ENCODE results near the gene CMTM5.
"Not testable (repeated sequence)": the region's sequence is repeated elsewhere in the genome, so short reads cannot be mapped to it uniquely, and the experiment has no call there.

The CMTM5 gene

GRCh38 chr14:23396126-23396525 is 19.3 kb downstream of the CMTM5 start:
- H3K4me3 ChIP-seq (ENCODE audit: low read depth, low read length), result no peak overlapping the region

DNA sequence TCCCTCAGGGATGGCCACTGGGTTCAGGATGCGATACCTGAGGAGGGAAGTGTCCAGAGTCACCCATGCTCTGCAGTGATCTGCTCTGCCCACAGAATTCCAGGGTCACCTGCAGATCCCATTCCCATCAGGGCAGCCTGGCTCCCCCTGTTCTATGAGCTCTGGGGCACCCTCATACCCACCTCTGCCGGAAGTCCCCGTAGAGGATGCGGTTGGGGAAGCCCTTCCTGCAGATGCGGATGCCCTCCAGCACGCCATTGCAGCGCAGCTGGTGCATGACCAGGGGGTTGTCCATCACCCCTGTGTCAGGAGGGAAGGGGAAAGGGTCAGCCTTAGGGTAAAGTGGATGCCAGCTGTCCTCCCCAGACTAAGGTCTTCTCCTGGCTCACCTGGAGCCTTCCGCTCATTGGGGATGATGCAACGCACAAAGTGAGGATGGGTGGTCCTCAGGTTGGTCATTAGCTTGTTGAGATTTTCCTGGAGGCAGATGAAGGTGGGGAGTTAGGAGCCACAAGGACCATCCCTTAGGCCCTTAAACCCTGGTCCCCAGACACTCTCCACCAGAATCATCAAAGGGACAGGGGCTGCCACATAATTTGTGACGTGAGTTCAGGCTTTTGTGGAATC is 20.0 kb downstream of the CMTM5 start:
- H3K4me3 ChIP-seq (ENCODE audit: low read depth, low read length), result no peak overlapping the region

DNA sequence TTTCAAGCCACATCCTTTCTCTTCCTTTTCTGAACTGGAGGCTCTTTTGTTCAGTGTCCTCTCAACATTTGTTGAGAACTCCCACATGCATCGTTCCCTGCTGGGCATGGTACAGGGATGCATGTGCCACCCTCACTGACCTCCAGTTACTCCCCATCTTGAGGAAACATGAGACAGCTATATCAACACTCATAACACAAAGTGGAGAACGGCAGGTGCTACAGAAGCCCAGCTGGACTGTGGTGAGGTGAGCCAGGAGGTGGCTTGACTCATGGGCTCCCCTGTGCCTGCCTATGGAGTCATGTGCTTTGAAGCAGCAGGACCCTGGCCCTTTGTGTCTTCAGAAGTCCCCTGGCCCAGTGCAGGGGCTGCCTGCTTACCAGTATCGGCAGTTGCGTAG is 21.5 kb downstream of the CMTM5 start:
- no peak overlapping the region for H3K4me3 ChIP-seq (ENCODE audit: low read depth, low read length)

GRCh38 chr14:23399136-23399535 is 22.3 kb downstream of the CMTM5 start:
- no peak overlapping the region for H3K4me3 ChIP-seq (ENCODE audit: low read depth, low read length)

GRCh38 chr14:23399591-23399990 is 22.7 kb downstream of the CMTM5 start:
- no peak overlapping the region for H3K4me3 ChIP-seq (ENCODE audit: low read depth, low read length)

DNA sequence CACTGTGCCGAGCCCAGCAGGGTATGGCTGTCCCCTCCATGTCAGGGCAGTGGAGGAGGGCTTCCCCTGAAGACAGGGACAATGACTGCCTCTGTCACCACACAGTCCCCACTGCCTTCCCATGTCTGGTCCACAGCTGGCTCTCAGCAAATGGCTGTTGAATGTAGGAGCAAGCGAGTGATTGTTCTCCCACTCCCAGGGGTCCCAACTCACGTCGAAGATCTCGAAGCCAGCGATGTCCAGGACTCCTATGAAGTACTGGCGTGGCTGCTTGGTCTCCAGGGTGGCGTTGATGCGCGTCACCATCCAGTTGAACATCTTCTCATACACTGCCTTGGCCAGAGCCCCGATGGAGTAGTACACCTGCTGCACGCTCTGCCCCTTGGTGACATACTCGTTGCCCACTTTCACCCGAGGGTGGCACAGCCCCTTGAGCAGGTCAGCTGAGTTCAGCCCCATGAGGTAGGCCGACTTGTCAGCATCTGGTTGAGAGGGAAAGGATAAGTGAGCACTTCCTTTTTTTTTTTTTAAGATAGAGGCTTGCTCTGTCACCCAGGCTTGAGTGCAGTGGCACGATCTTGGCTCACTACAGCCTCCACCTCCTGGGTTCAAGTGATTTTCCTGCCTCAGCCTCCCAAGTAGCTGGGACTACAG is 23.8 kb downstream of the CMTM5 start:
- not testable (repeated sequence) for H3K4me3 ChIP-seq (ENCODE audit: low read depth, low read length)

DNA sequence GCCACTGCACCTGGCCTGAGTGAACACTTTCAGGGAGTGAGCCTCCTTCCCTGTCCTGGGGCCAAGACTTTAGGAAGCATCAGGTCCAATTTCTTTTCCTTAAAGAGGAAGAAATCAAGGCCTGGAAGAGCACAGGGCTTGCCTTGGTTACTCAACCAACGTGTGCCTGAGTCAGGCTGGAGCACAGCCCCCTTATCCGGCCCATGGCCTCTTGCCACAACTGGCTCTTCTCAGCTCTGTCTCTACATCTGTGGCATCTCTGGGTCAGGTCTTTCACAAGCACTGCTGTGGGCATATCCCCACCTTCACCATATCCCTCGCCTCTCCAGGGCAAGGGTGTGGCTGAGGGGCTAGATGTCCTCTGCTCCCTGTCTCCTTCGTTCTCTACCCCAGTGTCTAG is 24.4 kb downstream of the CMTM5 start:
- no peak overlapping the region for H3K4me3 ChIP-seq (ENCODE audit: low read depth, low read length)

GRCh38 chr14:23402296-23403138 is 25.7 kb downstream of the CMTM5 start:
- H3K4me3 ChIP-seq (ENCODE audit: low read depth, low read length), result no peak overlapping the region

DNA sequence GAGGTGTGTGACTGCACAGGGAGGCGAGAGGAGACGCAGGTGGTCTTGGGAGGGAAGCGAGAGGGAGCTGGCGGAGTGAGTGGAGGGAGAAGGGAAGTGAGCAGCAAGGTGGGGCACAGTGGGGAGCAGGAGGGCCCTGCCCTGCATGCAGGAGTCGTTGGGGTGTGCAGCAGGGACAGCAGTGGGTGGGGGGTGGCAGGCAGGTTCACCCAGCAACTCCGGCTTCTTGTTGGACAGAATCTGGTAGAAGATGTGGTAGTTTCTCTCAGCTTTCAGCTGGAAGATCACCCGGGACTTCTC is 26.2 kb downstream of the CMTM5 start:
- no peak overlapping the region for H3K4me3 ChIP-seq (ENCODE audit: low read depth, low read length)

- no peak overlapping the region for H3K4me3 ChIP-seq (ENCODE audit: low read depth, low read length)
Observed at GRCh38 chr14:23403908-23404307, 27.1 kb downstream of the CMTM5 start.

- H3K4me3 ChIP-seq (ENCODE audit: low read depth, low read length), result no peak overlapping the region
Observed at GRCh38 chr14:23404331-23404900, 27.6 kb downstream of the CMTM5 start.

DNA sequence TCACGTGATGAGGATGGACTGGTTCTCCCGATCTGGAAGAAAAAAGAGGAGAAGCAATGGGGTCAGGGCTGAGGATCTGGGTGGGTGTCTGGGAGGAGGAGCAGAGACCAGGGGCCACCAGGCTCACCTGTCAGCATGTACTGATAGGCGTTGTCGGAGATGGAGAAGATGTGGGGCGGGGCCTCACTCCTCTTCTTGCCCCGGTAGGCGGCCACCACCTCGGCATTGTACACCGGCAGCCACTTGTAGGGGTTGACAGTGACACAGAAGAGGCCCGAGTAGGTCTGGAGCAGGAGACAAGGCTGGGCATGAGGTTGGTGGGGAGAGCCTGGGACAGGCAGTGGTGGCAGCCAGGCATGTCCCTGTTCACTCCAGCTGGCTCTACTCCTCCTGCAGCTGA is 28.2 kb downstream of the CMTM5 start:
- no peak overlapping the region for H3K4me3 ChIP-seq (ENCODE audit: low read depth, low read length)

DNA sequence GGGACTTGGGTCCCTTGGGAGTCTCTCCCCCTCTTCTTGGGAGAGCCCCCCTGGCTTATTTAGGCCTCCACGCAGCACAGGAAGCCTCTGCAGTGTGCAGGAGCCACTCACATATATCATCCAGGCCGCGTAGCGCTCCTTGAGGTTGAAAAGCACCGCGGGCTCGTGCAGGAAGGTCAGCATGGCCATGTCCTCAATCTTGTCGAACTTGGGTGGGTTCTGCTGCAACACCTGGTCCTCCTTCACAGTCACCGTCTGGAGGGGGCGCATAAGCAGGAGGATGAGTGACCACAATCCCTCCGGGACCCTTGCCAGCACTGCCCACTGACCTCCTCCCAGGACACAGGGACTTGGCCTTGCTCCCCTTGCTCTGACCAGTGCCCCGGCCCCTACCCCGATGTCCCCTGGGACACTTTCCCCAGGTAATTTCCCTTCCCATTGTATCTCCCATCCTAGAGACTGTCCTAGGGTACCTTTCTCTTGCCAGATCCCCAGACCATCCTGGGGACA is 28.7 kb downstream of the CMTM5 start:
- H3K4me3 ChIP-seq (ENCODE audit: low read depth, low read length), result no peak overlapping the region

GRCh38 chr14:23406244-23406643 is 29.4 kb downstream of the CMTM5 start:
- H3K4me3 ChIP-seq (ENCODE audit: low read depth, low read length), result no peak overlapping the region

DNA sequence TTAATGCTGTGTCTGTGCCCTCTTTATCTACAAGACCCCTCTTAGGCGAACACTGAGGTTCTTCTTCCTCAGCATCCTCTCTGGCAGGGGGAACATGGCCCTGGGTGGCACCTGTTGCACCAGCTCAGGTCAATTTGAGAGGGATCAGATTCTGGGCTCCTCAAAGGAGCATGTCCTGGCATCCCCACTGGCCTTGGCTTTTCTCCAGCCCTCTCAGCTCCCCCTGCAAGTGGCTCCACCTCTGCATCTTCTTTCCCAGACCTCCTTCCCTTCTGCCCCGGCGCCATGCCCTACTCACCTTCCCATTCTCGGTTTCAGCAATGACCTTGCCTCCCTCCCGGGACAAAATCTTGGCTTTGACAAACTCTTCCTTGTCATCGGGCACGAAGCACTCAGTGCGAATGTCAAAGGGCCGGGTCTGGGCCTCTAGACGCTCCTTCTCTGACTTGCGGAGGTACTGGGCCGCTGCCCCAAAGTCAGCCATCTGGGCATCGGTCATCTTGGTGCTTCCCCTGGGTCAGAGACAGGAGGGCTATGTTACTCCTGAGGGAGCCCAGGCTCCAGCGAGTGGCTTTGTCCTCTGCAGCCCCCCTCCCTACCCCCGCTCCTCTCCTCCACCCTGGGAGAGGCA is 30.0 kb downstream of the CMTM5 start:
- H3K4me3 ChIP-seq (ENCODE audit: low read depth, low read length), result no peak overlapping the region

GRCh38 chr14:23407516-23408306 is 30.9 kb downstream of the CMTM5 start, which contains the start of gene MYH6:
MYH6 (minus strand) TSS chr14:23408273; CDS start chr14:23407223, 1,050 bp downstream.
- no peak within 1 kb of the TSS for H3K4me3 ChIP-seq (ENCODE audit: low read depth, low read length)

DNA sequence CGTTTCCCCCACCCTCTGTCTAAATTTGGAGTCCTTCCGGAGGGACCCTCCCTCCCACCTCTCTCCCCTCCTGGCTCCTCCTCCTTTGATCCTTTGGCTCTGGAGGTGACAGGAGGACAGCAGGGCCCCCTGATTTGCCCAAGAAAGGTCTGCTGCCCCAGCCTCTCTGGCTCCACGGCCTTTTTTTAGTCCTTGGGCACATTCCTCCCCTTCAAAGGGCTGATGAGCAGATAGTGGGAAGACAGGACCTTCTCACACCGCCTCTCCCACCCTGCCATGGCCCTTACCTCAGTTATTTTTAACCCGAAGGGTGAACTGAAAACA is 31.4 kb downstream of the CMTM5 start:
- H3K4me3 ChIP-seq (ENCODE audit: low read depth, low read length), result no peak overlapping the region

DNA sequence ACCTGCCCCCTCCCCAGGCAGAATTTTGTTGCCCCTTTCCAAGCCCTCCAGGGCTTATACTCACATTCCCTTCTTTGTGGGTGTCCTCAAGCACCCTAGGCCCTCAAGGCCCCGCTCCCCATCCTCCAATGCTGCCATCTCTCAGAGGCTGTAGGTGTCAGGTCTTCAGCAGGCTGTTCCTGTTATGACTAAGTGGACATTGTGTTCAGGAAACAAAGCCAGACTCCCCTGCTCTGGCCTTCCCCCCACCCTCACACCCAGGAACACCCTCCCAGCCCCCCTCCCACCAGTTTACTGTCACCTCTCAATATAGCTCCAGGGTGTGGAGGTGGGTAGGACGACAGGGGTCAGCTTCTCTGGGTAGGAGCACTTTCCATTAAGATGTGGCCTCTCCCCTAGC is 32.6 kb downstream of the CMTM5 start:
- no peak overlapping the region for H3K4me3 ChIP-seq (ENCODE audit: low read depth, low read length)

- no peak overlapping the region for H3K4me3 ChIP-seq (ENCODE audit: low read depth, low read length)
Observed at GRCh38 chr14:23409966-23410635, 33.3 kb downstream of the CMTM5 start.
